Adrenal gland (tissue), 5 donors: ENCODE measurements around the gene FBXL17.

Source experiments
- CTCF ChIP-seq, 6 experiments: fragments of 450-650 bp in 4 of 6; fragments of 200-600 bp in 2 of 6; sonication (generic) in 1 of 6; IDR thresholded peaks; 1 replicate in 5 of 6; 2 replicates in 1 of 6; pipeline versions ENCODE4 v1.5.1 to v1.8.0; 2016 to 2021; ENCODE audit warnings: antibody characterized with exemption in 6 of 6, mild to moderate bottlenecking in 2 of 6, moderate library complexity in 1 of 6
- POLR2A ChIP-seq, 2 donors: fragments of 450-650 bp; IDR thresholded peaks; one replicate each; pipeline ENCODE4 v1.6.1; 2017; ENCODE audit warnings: antibody characterized with exemption in 2 of 2, mild to moderate bottlenecking in 2 of 2, moderate library complexity in 1 of 2
- donor health status: DM: no; HTN: no; CAD: no.

- TF ChIP-seq POLR2A (IDR thresholded peaks at IDR 0.05) (no peak), CTCF (IDR thresholded peaks at IDR 0.05) (no peak)
Measured at GRCh38 chr5:107964722-107965121, 417.2 kb downstream of the FBXL17 start.
